AG04449 (cell line): ENCODE results near the gene SLC25A3.

Experiments
- CTCF ChIA-PET: fragments of 350-600 bp; formaldehyde crosslinking; extraction: SDS; loops from one replicate; lab custom pipeline; 2021; ENCODE audit warnings: antibody characterized with exemption; lab: Yijun Ruan, JAX
- POLR2A ChIA-PET: fragments of 400-600, 350-600 bp; formaldehyde crosslinking; extraction: SDS; loops from one replicate; lab custom pipeline; 2020; ENCODE audit warnings: antibody characterized with exemption, inconsistent platforms; lab: Yijun Ruan, JAX
- DNase-seq: peaks from one replicate; pipeline ENCODE4 v3.0.0-alpha.2; 2010; ENCODE audit warnings: low read depth, low spot score
- H3K4me3 ChIP-seq: 2 replicates; pipeline ENCODE4 v1.5.1; 2011; ENCODE audit warnings: low read depth, mild to moderate bottlenecking, control low read depth, low read length
- TF ChIP-seq, protein P1 (sequence below): IDR thresholded peaks from one replicate; pipeline ENCODE4 v1.5.1; 2011; ENCODE audit warnings: mild to moderate bottlenecking, moderate library complexity, low read length, control low read depth, inconsistent platforms; ENCODE audit not compliant: insufficient read depth; ENCODE audit errors: missing control alignments

The SLC25A3 gene

DNA sequence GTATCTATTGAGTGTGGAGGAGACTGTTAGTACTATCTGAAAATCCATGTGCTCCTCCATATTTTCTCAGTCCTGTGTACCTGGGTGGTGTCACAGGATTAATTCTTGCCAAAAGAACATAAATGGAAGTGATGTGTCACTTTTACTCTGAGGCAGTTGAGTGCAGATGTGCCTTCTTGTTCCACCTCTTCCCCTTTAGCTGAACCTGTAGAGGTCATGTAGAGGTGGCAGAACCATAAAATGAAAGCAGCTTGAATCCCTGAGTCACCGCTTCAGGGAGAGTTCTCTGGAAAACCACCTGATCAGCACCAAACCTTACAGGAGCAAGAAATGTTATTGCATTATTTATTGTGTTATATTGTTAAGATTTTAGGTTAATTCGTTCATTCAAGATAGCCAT, 14.7 kb upstream of the SLC25A3 start:
- TF ChIP-seq, protein P1, sequence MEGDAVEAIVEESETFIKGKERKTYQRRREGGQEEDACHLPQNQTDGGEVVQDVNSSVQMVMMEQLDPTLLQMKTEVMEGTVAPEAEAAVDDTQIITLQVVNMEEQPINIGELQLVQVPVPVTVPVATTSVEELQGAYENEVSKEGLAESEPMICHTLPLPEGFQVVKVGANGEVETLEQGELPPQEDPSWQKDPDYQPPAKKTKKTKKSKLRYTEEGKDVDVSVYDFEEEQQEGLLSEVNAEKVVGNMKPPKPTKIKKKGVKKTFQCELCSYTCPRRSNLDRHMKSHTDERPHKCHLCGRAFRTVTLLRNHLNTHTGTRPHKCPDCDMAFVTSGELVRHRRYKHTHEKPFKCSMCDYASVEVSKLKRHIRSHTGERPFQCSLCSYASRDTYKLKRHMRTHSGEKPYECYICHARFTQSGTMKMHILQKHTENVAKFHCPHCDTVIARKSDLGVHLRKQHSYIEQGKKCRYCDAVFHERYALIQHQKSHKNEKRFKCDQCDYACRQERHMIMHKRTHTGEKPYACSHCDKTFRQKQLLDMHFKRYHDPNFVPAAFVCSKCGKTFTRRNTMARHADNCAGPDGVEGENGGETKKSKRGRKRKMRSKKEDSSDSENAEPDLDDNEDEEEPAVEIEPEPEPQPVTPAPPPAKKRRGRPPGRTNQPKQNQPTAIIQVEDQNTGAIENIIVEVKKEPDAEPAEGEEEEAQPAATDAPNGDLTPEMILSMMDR = no peak
- POLR2A ChIA-PET = no interaction called here
- CTCF ChIA-PET = interaction anchor here (1.5 to 3.8 kb wide), 3 partner anchors 10 to 87 kb away, joined by 3 to 31 read pairs (median 8); no protein-coding TSS in a partner anchor
- no peak overlapping the region for H3K4me3 ChIP-seq
- DNase-seq = no peak

DNA sequence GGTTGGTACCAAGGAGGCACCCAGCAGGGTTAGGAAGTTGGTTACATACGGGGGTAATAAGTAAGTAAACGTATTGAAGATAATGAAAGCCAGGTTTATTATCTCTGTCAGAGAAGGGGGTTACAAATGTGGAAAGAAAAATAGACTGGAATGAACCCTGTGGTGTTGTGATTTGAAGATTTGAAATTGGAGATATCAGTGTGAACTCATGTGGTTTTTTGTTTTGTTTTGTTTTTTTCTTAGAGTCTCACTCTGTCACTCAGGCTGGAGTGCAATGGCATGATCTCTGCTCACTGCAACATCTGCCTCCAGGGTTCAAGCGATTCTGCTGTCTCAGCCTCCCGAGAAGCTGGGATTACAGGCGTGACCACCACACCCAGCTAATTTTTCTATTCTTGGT, 14.1 kb upstream of the SLC25A3 start:
- ChIA-PET POLR2A (no interaction called here), CTCF (interaction anchor here (1.5 to 3.8 kb wide), 3 partner anchors 10 to 88 kb away, joined by 3 to 31 read pairs (median 8); no protein-coding TSS in a partner anchor)
- DNase-seq = no peak
- no peak overlapping the region for H3K4me3 ChIP-seq
- TF ChIP-seq, protein P1 = no peak

DNA sequence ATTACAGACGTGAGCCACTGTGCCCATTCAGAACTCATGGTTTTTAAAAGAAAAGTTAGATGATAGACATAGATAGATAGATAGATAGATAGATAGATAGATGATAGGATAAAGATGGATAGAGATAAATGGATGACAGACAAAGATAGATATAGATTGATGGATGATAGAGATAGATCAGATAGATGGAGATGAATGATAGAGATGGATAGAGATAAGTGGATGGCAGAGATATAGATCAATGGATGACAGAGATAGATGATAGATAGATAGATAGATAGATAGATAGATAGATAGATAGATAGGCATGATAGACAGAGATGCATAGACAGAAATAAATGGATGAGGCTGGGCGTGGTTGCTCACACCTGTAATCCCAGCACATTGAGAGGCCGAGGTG, 13.7 kb upstream of the SLC25A3 start:
- CTCF ChIA-PET = interaction anchor here (1.5 to 3.8 kb wide), 2 partner anchors 11 to 13 kb away, joined by 8 to 31 read pairs; no protein-coding TSS in a partner anchor
- POLR2A ChIA-PET = no interaction called here
- DNase-seq = no peak
- TF ChIP-seq, protein P1 = no peak
- H3K4me3 ChIP-seq = no peak overlapping the region

DNA sequence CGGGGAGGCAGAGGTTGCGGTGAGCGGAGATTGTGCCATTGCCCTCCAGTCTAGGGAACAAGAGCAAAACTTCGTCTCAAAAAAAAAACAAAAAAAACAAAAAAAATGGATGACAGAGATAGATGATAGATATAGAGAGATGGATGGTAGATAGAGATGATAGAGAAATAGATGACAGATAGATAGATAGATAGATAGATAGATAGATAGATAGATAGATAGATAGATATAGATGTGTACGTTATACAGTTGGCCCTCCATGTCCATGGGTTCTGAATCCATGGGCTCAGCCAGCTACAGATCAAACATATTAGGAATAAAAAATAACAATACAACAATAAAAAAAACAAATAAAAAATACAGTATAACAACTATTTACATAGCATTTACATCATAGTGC, 12.8 kb upstream of the SLC25A3 start:
- no peak for DNase-seq
- POLR2A ChIA-PET = interaction anchor here (1.1 kb wide), 1 partner anchor 12 kb away, joined by 3 read pairs; no protein-coding TSS in a partner anchor
- TF ChIP-seq, protein P1 = no peak
- H3K4me3 ChIP-seq = no peak overlapping the region
- CTCF ChIA-PET = interaction anchor here (1.5 to 3.8 kb wide), 3 partner anchors 9 to 14 kb away, joined by 3 to 31 read pairs (median 6); no protein-coding TSS in a partner anchor

DNA sequence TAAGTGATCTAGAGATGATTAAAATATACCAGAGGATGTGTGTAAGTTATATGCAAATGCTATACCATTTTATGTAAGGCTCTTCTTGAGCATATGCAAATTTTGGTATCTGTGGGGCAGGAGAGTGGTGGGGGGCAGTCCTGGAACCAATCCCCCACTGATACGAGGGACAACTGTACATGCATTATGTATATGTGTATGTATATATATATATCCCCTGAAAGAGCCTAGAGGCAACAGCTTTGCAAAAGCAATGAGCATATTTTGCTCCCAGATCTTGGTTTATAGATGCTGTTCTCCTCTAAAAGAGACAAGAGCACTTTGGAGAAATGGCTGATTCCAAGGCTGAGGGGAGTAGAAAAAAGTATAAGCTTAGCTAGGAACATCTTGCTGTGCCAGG, 12.4 kb upstream of the SLC25A3 start:
- no peak overlapping the region for H3K4me3 ChIP-seq
- CTCF ChIA-PET = interaction anchor here (0.9 to 3.8 kb wide), 4 partner anchors 9 to 48 kb away, joined by 3 to 31 read pairs (median 4); no protein-coding TSS in a partner anchor
- no peak for DNase-seq
- POLR2A ChIA-PET = interaction anchor here (1.1 kb wide), 1 partner anchor 12 kb away, joined by 3 read pairs; no protein-coding TSS in a partner anchor
- TF ChIP-seq, protein P1 = no peak

DNA sequence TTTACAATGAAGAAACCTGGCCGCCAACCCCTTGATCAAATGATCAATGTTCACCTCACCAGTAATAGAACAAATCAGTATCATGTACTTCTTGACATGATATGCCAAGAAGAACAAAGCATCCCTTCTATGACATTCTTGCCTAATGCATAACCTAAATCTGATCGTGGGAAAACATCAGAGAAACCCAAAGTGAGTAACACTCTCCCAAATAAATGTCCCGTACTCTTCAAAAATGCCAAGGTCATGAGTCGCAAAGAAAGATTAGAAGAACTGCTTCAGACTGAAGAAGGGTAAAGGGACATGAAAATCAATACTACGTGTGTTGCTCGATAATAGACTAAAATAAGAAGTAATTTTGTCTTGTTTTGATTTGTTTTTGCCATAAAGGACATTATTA, 11.4 kb upstream of the SLC25A3 start:
- ChIA-PET CTCF (interaction anchor here (1.0 to 2.7 kb wide), 4 partner anchors 10 to 72 kb away, joined by 3 to 11 read pairs (median 4); no protein-coding TSS in a partner anchor), POLR2A (interaction anchor here (1.1 kb wide), 1 partner anchor 11 kb away, joined by 3 read pairs; no protein-coding TSS in a partner anchor)
- DNase-seq = no peak
- H3K4me3 ChIP-seq = no peak overlapping the region
- TF ChIP-seq, protein P1 = no peak
